ENCODE results near the gene MIA. TPM values are rescaled to one million over a fixed set of nuclear protein-coding genes. Genes with fewer than 3 reads are reported as not detected.
A peak's percentile ranks its signal among the peaks of the same experiment; 100 is the strongest.

Gene MIA
- total and polyA plus RNA-seq, 2 of the 8 experiments (the other 6 are each of a cell fraction or from before 2014, with no cell fraction given), result not detected

GRCh38 chr19:40797963-40798682, 22.8 kb downstream of the MIA start (continued):
- TF ChIP-seq, protein P1, sequence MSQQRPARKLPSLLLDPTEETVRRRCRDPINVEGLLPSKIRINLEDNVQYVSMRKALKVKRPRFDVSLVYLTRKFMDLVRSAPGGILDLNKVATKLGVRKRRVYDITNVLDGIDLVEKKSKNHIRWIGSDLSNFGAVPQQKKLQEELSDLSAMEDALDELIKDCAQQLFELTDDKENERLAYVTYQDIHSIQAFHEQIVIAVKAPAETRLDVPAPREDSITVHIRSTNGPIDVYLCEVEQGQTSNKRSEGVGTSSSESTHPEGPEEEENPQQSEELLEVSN (IDR thresholded peaks at IDR 0.05), result peak; percentile 67
- no peak for TF ChIP-seq HDAC6 (IDR thresholded peaks at IDR 0.05; ENCODE audit: low read depth, low read length)
- no peak for TF ChIP-seq RXRA (IDR thresholded peaks at IDR 0.05; ENCODE audit: insufficient read depth, low read depth, low read length)
- TF ChIP-seq, protein P2, sequence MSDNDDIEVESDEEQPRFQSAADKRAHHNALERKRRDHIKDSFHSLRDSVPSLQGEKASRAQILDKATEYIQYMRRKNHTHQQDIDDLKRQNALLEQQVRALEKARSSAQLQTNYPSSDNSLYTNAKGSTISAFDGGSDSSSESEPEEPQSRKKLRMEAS (IDR thresholded peaks at IDR 0.05), result peak; percentile 94
- TF ChIP-seq TBP (IDR thresholded peaks at IDR 0.05; ENCODE audit: low read depth, low read length), result peak; percentile 82
- TF ChIP-seq EGR1 (IDR thresholded peaks at IDR 0.05; ENCODE audit: borderline replicate concordance, low read depth, low read length), result no peak
- peak; percentile 43; the same call in 1 of the 2 replicates for TF ChIP-seq YY1 (IDR thresholded peaks at IDR 0.05; ENCODE audit: low read depth, low read length)
- TF ChIP-seq BCL11A (IDR thresholded peaks at IDR 0.05; ENCODE audit: low read depth in 2 of 2, low read length in 2 of 2), result no peak
- TF ChIP-seq HDAC2 (IDR thresholded peaks at IDR 0.05; ENCODE audit: borderline replicate concordance in 1 of 2, low read depth in 2 of 2, low read length in 2 of 2), result peak in 1 of 2 experiments; percentile 53; a peak in 1 of 4 replicates
- no peak for TF ChIP-seq SIRT6 (IDR thresholded peaks at IDR 0.05; ENCODE audit: low read length)
- TF ChIP-seq MAFK (IDR thresholded peaks at IDR 0.05; ENCODE audit: low read depth, low read length), result no peak
- TF ChIP-seq PHF8 (conservative IDR thresholded peaks at IDR 0.05; ENCODE audit: low read depth, low read length), result peak; percentile 62; the same call in 1 of the 2 replicates
- no peak for TF ChIP-seq GTF2F1 (IDR thresholded peaks at IDR 0.05; ENCODE audit: borderline replicate concordance, low read depth, low read length)
- no peak for TF ChIP-seq SP2 (IDR thresholded peaks at IDR 0.05; ENCODE audit: low read length)
- no peak for TF ChIP-seq CHD2 (IDR thresholded peaks at IDR 0.05; ENCODE audit: low read length)
- TF ChIP-seq, protein P3, sequence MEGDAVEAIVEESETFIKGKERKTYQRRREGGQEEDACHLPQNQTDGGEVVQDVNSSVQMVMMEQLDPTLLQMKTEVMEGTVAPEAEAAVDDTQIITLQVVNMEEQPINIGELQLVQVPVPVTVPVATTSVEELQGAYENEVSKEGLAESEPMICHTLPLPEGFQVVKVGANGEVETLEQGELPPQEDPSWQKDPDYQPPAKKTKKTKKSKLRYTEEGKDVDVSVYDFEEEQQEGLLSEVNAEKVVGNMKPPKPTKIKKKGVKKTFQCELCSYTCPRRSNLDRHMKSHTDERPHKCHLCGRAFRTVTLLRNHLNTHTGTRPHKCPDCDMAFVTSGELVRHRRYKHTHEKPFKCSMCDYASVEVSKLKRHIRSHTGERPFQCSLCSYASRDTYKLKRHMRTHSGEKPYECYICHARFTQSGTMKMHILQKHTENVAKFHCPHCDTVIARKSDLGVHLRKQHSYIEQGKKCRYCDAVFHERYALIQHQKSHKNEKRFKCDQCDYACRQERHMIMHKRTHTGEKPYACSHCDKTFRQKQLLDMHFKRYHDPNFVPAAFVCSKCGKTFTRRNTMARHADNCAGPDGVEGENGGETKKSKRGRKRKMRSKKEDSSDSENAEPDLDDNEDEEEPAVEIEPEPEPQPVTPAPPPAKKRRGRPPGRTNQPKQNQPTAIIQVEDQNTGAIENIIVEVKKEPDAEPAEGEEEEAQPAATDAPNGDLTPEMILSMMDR (IDR thresholded peaks at IDR 0.05; ENCODE audit: control extremely low read depth in 1 of 3, insufficient read depth in 1 of 3, low read depth in 1 of 3, low read length in 3 of 3), result peak; percentile 51 to 84 (median 59); a peak in 3 of 4 replicates
- TF ChIP-seq CEBPB (IDR thresholded peaks at IDR 0.05; ENCODE audit: low read depth, low read length), result no peak; the same call in 1 of the 2 replicates
- TF ChIP-seq TAF7 (optimal IDR thresholded peaks at IDR 0.05; ENCODE audit: borderline replicate concordance, low read depth, low read length), result no peak
- TF ChIP-seq ASH2L (IDR thresholded peaks at IDR 0.05; ENCODE audit: low read length), result peak; percentile 25
- TF ChIP-seq SUZ12 (IDR thresholded peaks at IDR 0.05; ENCODE audit: low read length), result no peak
- TF ChIP-seq POU5F1 (IDR thresholded peaks at IDR 0.05; ENCODE audit: low read depth, low read length), result no peak

All from H1 (cell line).